ENCODE results near the gene DPM3.
"Not testable (repeated sequence)": the region's sequence is repeated elsewhere in the genome, so short reads cannot be mapped to it uniquely, and the experiment has no call there.

The DPM3 gene

DNA sequence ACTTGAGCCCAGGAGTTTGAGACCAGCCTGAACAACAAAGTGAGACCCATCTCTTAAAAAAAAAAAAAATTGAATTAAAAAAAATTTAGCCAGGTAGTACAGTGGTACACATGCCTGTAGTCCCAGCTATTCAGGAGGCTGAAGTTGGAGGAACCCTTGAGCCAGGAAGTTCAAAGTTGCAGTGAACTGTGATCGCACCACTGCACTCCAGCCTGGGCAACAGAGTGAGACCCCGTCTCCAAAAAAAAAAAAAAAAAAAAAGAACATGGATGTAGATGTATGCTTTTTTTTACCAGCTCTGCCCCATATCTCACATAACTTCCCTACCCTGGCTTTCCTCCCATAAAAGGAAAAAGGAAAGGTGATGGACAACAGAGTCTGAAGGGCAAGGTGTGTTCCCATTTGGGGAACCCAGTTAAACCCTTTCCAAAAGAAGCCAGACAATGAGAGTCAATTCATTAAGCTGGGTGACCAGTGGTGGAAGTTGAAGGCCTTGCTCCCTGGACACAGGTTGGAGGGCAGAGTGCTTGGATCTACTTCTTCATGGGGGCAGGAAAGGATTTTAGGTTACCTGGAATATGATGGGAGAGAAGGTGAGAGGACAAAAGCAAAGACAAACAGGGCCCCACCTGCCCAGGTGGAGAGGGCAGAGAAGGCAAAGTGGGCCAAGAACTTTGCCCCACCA, 29.9 kb upstream of the DPM3 start:
- no peak overlapping the region for H3K4me3 ChIP-seq (ENCODE audit: low read length)
- TF ChIP-seq, protein P1, sequence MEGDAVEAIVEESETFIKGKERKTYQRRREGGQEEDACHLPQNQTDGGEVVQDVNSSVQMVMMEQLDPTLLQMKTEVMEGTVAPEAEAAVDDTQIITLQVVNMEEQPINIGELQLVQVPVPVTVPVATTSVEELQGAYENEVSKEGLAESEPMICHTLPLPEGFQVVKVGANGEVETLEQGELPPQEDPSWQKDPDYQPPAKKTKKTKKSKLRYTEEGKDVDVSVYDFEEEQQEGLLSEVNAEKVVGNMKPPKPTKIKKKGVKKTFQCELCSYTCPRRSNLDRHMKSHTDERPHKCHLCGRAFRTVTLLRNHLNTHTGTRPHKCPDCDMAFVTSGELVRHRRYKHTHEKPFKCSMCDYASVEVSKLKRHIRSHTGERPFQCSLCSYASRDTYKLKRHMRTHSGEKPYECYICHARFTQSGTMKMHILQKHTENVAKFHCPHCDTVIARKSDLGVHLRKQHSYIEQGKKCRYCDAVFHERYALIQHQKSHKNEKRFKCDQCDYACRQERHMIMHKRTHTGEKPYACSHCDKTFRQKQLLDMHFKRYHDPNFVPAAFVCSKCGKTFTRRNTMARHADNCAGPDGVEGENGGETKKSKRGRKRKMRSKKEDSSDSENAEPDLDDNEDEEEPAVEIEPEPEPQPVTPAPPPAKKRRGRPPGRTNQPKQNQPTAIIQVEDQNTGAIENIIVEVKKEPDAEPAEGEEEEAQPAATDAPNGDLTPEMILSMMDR (conservative IDR thresholded peaks at IDR 0.05; ENCODE audit: low read length) = no peak
- no peak for DNase-seq (ENCODE audit: low read depth)

DNA sequence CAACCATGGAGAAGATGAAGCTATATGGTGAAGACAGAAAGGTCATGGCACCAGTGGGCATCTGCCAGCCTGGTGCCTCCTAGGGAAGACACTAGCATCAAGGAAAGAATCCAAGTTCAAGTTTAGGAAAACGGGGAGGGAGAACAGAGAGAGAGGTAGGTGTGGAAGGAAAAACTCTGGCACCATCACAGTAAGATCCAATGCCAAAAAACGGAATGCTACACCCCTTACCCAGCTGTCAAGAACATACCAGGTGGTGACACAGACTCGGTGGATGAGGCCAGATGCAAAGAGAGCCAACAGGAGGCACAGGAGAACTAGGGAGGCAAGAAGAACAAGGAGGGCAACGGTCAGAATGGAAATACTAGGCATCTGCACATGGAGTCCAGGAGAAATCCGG, 29.2 kb upstream of the DPM3 start:
- DNase-seq (ENCODE audit: low read depth) = no peak
- TF ChIP-seq, protein P1 (conservative IDR thresholded peaks at IDR 0.05; ENCODE audit: low read length) = no peak
- H3K4me3 ChIP-seq (ENCODE audit: low read length) = no peak overlapping the region

DNA sequence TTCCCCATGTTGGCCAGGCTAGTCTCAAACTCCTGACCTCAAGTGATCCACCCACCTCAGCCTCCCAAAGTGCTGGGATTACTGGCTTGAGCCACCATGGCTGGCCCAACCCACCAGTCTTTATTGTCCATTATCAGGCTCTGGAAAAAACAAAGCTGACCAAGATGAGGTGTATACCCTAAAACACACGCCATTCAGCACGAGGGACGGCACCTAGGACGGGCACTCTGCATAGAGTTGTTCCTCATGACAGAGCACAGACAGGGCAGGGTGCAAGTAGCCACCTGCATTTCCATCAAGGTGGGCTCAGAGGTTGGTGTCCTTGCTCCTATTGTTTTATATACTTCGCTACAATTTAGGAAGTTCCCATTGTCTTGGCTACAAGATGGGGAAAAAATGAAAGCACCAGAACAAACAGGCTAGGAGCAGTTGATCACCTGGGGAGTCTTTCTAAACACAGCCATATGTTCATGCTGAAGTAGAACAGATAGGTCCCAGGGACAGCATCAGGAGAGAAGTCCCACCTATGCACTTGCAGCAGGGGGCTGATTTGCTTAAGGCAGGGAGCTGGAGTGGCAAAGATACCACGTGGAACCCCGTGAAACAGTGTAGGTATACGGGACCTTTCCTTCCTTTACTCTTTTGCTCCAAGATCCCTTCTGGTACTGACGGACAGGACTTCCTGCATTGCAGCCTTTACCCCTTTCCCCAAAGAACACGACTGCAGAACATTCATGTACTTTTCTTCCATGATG, 28.3 kb upstream of the DPM3 start:
- TF ChIP-seq, protein P1 (conservative IDR thresholded peaks at IDR 0.05; ENCODE audit: low read length) = no peak
- no peak overlapping the region for H3K4me3 ChIP-seq (ENCODE audit: low read length)
- DNase-seq (ENCODE audit: low read depth) = no peak

DNA sequence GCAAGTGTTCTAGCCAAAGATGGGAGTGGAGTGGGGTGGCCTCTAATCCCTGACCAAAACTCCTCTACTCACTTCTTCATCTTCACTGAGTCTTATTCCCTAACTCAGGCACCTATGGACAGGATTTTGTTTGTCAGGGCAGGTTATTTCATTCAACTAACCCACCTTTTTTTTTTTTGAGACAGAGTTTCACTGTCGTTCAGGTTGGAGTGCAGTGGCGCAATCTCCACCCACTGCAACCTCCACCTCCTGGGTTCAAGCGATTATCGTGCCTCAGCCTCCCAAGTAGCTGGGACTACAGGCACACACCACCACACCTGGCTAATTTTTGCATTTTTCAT, 27.7 kb upstream of the DPM3 start:
- not testable (repeated sequence) for DNase-seq (ENCODE audit: low read depth); H3K4me3 ChIP-seq (ENCODE audit: low read length)

DNA sequence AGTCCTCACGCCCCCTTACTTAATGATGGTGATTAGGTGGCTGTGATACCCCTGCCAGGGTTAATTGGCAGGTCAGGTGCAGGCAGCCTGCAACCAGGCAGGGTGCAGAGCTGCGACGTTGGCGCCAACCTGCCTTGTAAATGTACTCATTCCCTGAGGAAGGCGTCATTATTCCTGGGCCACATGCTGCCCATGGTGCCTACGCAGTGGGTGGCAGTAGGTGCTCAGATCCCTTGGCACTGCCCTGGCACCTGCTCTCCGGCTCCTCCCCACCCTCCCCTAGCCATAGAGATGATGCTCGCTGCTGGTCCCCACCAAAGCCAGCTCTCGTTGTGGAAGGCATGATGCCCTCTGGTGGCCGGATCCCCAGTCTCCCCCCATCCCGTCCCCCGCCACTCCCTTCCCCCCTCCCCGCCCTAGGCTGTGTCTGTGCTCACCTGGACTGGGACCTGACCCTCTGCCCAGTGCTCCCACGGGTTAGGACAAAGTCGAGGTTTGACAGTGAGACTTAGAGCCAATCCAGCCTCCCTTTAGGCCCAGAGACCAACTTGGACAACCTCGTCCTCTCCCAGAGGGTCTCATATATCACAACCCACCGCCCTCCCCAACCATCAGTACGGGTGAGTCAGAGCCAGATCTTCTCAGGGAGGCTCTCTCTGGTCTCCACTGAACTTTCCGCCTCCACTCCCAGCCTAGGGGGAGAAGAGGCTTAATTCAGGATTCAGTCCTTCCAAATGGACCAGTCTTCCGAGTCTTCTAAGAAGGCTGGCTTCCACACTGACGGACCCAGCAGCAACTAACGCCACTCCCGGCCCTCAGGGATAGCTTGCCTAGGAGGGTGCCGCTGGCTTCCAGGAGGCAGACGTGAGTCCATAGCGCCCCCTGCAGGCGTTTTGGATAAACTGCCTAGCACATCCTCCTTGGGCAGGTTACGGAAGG, 27.1 kb upstream of the DPM3 start:
- TF ChIP-seq, protein P1 (conservative IDR thresholded peaks at IDR 0.05; ENCODE audit: low read length) = peak; percentile 88
- peak; percentile 68 for DNase-seq (ENCODE audit: low read depth)
- H3K4me3 ChIP-seq (ENCODE audit: low read length) = no peak overlapping the region

DNA sequence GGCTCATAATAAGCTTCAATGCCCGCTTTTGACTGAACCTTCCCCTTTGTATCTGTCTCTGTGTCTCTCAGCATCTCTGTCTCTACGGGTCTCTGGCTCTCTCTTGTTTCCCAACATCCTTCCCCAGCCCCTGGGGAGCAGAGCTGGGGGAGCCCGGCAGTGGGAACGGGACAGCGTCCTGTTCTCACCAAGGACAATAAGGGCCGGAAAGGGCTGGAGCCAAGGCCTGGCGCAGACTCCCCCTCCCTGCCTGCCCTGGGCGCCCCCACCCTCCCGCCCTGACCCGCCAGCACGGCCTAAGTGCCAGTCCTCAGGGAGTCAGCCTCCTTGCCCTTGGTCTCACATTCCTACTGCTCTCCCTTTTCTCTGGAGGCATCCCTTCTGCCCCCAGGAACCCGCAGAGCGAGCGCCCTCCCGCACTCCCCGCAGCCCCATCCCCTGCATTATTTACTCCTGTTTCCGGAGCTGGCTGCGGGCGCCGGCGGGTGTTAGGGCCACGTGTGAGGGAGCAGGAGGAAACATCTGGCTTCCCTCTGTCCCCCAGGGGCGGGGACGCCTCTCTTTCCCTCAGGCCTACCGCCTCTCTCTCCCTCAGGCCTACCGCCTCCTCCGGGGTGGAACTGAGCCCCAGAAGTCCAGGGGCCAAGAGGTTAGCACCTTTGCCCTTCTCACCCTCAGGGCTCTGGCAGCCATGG, 26.3 kb upstream of the DPM3 start:
- TF ChIP-seq, protein P1 (conservative IDR thresholded peaks at IDR 0.05; ENCODE audit: low read length) = no peak
- peak; percentile 20 for DNase-seq (ENCODE audit: low read depth)
- no peak overlapping the region for H3K4me3 ChIP-seq (ENCODE audit: low read length)

DNA sequence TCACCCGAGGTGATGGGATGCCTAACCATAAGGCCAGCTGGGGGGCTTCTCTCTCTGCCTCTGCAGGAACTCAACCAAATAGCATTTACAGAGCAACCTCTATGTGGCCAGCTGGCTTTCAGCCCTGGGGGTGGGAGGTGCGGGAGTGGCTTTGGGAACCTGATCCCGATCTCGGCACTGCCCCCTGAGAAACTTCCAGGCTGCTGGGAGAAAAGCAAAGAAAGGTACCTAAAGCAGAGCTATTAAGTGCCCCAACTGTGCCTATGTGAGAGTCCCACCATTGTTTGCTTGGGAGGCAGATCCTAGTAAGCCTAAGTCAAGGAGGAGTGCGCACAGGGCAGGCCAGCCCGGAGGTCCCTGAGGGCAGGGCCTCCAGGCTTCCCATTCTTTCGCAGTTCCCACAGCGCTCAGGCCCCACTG, 25.7 kb upstream of the DPM3 start:
- DNase-seq (ENCODE audit: low read depth) = no peak
- TF ChIP-seq, protein P1 (conservative IDR thresholded peaks at IDR 0.05; ENCODE audit: low read length) = no peak
- H3K4me3 ChIP-seq (ENCODE audit: low read length) = no peak overlapping the region

DNA sequence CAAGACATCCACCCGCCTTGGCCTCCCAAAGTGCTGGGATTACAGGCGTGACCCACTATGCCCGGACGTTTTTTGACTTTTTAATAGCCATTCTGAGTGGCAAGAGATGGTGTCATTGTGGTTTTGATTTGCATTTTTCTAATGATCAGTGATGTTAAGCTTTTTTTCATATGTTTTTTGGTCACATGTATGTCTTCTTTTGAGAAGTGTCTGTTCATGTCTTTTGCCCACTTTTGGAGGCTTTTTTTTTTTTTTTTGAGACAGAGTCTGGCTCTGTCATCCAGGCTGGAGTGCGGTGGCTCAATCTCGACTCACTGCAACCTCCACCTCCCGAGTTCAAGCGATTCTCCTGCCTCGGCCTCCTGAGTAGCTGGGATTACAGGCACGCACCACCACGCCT, 24.3 kb upstream of the DPM3 start:
- not testable (repeated sequence) for DNase-seq (ENCODE audit: low read depth); H3K4me3 ChIP-seq (ENCODE audit: low read length)

DNA sequence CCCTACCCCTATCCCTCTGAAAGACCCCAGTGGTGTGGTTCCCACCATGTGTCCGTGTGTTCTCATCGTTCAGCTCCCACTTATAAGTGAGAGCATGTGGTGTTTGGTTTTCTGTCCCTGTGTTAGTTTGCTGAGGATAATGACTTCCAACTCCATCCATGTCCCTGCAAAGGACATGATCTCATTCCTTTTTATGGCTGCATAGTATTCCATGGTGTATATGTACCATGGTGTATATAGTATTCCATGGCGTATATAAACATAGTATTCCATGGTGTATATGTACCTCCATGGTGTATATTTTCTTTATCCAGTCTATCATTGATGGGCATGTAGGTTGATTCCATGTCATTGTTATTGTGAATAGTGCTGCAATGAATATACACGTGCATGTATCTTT, 23.5 kb upstream of the DPM3 start:
- not testable (repeated sequence) for H3K4me3 ChIP-seq (ENCODE audit: low read length)

DNA sequence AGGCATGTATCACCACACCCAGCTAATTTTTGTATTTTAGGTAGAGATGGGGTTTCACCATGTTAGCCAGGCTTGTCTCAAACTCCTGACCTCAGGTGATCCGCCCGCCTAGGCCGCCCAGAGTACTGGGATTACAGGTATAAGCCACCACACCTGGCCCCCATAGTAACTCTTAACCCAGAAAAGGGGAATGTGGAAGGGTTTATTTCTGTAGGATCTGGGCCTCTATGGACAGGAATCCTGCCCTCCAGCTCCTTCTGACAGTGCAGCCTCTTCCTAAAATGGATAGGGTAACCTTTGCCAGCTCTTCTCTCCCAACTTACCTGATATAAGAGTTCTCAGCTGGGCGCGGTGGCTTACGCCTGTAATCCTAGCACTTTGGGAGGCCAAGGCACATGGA, 22.3 kb upstream of the DPM3 start:
- DNase-seq (ENCODE audit: low read depth); H3K4me3 ChIP-seq (ENCODE audit: low read length): not testable (repeated sequence)

More for the DNA sequence above, 23.5 kb upstream of the DPM3 start:
- DNase-seq (ENCODE audit: low read depth) = not testable (repeated sequence)
